Measurements from ENCODE around the gene RPTOR. TPM values are rescaled to one million over a fixed set of nuclear protein-coding genes. Genes with fewer than 3 reads are reported as not detected.
"Not testable (repeated sequence)": the region's sequence is repeated elsewhere in the genome, so short reads cannot be mapped to it uniquely, and the experiment has no call there.

Gene RPTOR
- polyA plus RNA-seq, 1 donor from 2014 or later, result 8.0 TPM

- H3K27ac ChIP-seq (ENCODE audit: low read length), result no peak overlapping the region
Measured at GRCh38 chr17:80743181-80743771, 198.6 kb downstream of the RPTOR start.

GRCh38 chr17:80743973-80744372, 199.3 kb downstream of the RPTOR start:
- H3K79me2 ChIP-seq (replicated peaks; ENCODE audit: insufficient read depth, low read length); H3K27ac ChIP-seq (ENCODE audit: low read length); H4K20me1 ChIP-seq (ENCODE audit: insufficient read depth); H2AFZ ChIP-seq (ENCODE audit: low read depth, low read length); H3K4me2 ChIP-seq (ENCODE audit: low read length); H3K9me2 ChIP-seq (ENCODE audit: insufficient read depth, low read length); H3K9ac ChIP-seq (ENCODE audit: low read length); H3K36me3 ChIP-seq (ENCODE audit: insufficient read depth, low read length); H3K9me3 ChIP-seq (ENCODE audit: low read length); H3F3A ChIP-seq (ENCODE audit: insufficient read depth, low read length, poor library complexity, severe bottlenecking); H3K27me3 ChIP-seq (ENCODE audit: insufficient read depth, low read depth, low read length); H3K4me3 ChIP-seq (ENCODE audit: low read length): not testable (repeated sequence)

More at GRCh38 chr17:80743181-80743771, 198.6 kb downstream of the RPTOR start:
- TF ChIP-seq MXI1 (conservative IDR thresholded peaks at IDR 0.05; ENCODE audit: poor library complexity, severe bottlenecking) (no peak), POLR2AphosphoS5 (IDR thresholded peaks at IDR 0.05) (no peak), RAD21 (conservative IDR thresholded peaks at IDR 0.05) (no peak), SMC3 (conservative IDR thresholded peaks at IDR 0.05; ENCODE audit: poor library complexity) (no peak), EP300 (conservative IDR thresholded peaks at IDR 0.05; ENCODE audit: poor library complexity, severe bottlenecking) (no peak), TAF1 (IDR thresholded peaks at IDR 0.05; ENCODE audit: low read depth) (no peak), REST (IDR thresholded peaks at IDR 0.05; ENCODE audit: borderline replicate concordance) (no peak), EZH2 (IDR thresholded peaks at IDR 0.05; ENCODE audit: borderline replicate concordance, insufficient read depth, low read length, poor library complexity, severe bottlenecking) (no peak)
- TF ChIP-seq, protein P1, sequence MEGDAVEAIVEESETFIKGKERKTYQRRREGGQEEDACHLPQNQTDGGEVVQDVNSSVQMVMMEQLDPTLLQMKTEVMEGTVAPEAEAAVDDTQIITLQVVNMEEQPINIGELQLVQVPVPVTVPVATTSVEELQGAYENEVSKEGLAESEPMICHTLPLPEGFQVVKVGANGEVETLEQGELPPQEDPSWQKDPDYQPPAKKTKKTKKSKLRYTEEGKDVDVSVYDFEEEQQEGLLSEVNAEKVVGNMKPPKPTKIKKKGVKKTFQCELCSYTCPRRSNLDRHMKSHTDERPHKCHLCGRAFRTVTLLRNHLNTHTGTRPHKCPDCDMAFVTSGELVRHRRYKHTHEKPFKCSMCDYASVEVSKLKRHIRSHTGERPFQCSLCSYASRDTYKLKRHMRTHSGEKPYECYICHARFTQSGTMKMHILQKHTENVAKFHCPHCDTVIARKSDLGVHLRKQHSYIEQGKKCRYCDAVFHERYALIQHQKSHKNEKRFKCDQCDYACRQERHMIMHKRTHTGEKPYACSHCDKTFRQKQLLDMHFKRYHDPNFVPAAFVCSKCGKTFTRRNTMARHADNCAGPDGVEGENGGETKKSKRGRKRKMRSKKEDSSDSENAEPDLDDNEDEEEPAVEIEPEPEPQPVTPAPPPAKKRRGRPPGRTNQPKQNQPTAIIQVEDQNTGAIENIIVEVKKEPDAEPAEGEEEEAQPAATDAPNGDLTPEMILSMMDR (IDR thresholded peaks at IDR 0.05; ENCODE audit: poor library complexity, severe bottlenecking), result no peak
- no peak overlapping the region for H3K4me3 ChIP-seq (ENCODE audit: low read length)
- no peaks in the 10 kb centered on the region for H3F3A ChIP-seq (ENCODE audit: insufficient read depth, low read length, poor library complexity, severe bottlenecking)
- no peak overlapping the region for H3K9ac ChIP-seq (ENCODE audit: low read length)
- no peaks in the 10 kb centered on the region for H3K36me3 ChIP-seq (ENCODE audit: insufficient read depth, low read length)
- no peaks in the 10 kb centered on the region for H3K9me2 ChIP-seq (ENCODE audit: insufficient read depth, low read length)
- H3K4me2 ChIP-seq (ENCODE audit: low read length), result no peak overlapping the region
- no peaks in the 10 kb centered on the region for H3K79me2 ChIP-seq (replicated peaks; ENCODE audit: insufficient read depth, low read length)
- H3K9me3 ChIP-seq (ENCODE audit: low read length), result no peaks in the 10 kb centered on the region
- H3K27me3 ChIP-seq (ENCODE audit: insufficient read depth, low read depth, low read length), result no peaks in the 10 kb centered on the region
- H2AFZ ChIP-seq (ENCODE audit: low read depth, low read length), result no peak overlapping the region
- no peaks in the 10 kb centered on the region for H4K20me1 ChIP-seq (ENCODE audit: insufficient read depth)

DNA sequence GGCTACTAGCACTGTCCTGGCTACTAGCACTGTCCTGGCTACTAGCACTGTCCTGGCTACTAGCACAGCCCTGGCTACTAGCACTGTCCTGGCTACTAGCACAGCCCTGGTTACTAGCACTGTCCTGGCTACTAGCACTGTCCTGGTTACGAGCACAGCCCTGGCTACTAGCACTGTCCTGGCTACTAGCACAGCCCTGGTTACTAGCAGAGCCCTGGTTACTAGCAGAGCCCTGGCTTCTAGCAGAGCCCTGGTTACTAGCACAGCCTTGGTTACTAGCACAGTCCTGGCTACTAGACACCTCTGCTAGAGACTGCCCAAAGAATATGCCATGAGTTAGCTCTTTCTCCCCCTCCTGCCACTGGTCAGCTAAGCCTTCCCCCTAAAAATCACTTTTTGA, 200.1 kb downstream of the RPTOR start:
- H3K9me2 ChIP-seq (ENCODE audit: insufficient read depth, low read length); H3K27ac ChIP-seq (ENCODE audit: low read length); H3K36me3 ChIP-seq (ENCODE audit: insufficient read depth, low read length); H3K4me3 ChIP-seq (ENCODE audit: low read length); H4K20me1 ChIP-seq (ENCODE audit: insufficient read depth); H3K9ac ChIP-seq (ENCODE audit: low read length); H2AFZ ChIP-seq (ENCODE audit: low read depth, low read length); H3K4me2 ChIP-seq (ENCODE audit: low read length); H3F3A ChIP-seq (ENCODE audit: insufficient read depth, low read length, poor library complexity, severe bottlenecking); H3K9me3 ChIP-seq (ENCODE audit: low read length); H3K79me2 ChIP-seq (replicated peaks; ENCODE audit: insufficient read depth, low read length); H3K27me3 ChIP-seq (ENCODE audit: insufficient read depth, low read depth, low read length): not testable (repeated sequence)
